IMR-90 (cell line): ENCODE results near the gene DCC. TPM values are rescaled to one million over a fixed set of nuclear protein-coding genes. Genes with fewer than 3 reads are reported as not detected.
A peak's percentile ranks its signal among the peaks of the same experiment; 100 is the strongest.

ENCODE experiments used
- ATAC-seq: fragments of 200-7000 bp; cut with Tn5 transposase; 2 replicates; pipeline ENCODE4 v1.9.1; 2020; ENCODE audit warnings: low read depth, mild to moderate bottlenecking, moderate library complexity
- BruUV-seq: library from RNA; stranded (reverse); fragments of 400-500 nt; replicated peaks from 2 replicates; lab custom pipeline; 2021; lab: Mats Ljungman, UMichigan
- CTCF ChIA-PET: fragments of 300-600 bp; formaldehyde crosslinking; extraction: SDS; loops from one replicate; lab custom pipeline; 2021; ENCODE audit warnings: antibody characterized with exemption; lab: Yijun Ruan, JAX
- POLR2A ChIA-PET: fragments of 300-600 bp; sonication (Branson Sonifier 250); formaldehyde crosslinking; loops from one replicate; lab custom pipeline; 2022; ENCODE audit warnings: antibody characterized with exemption; ENCODE audit not compliant: unreplicated experiment; lab: Charles Lee
- DNase-seq: peaks from one replicate; pipeline ENCODE4 v3.0.0; 2013
- H2AFZ ChIP-seq: replicated peaks from 2 replicates; pipeline ENCODE3; 2013; ENCODE audit warnings: low read length, mild to moderate bottlenecking; ENCODE audit not compliant: poor library complexity
- H2AK5ac ChIP-seq: 2 replicates; pipeline ENCODE4 v1.6.1; 2013; ENCODE audit warnings: low read depth, low read length, inconsistent platforms
- H2AK9ac ChIP-seq: replicated peaks from 2 replicates; pipeline ENCODE3; 2013; ENCODE audit warnings: mild to moderate bottlenecking, low read depth, low read length, moderate library complexity; ENCODE audit not compliant: poor library complexity
- H2BK120ac ChIP-seq: 2 replicates; pipeline ENCODE4 v1.6.1; 2013; ENCODE audit warnings: low read depth, low read length, inconsistent platforms
- H2BK15ac ChIP-seq: 3 replicates; pipeline ENCODE4 v1.6.1; 2013; ENCODE audit warnings: low read depth, low read length, inconsistent platforms
- H2BK20ac ChIP-seq: 2 replicates; pipeline ENCODE4 v1.6.1; 2013; ENCODE audit warnings: low read depth, mild to moderate bottlenecking, inconsistent platforms, low read length, moderate library complexity
- H2BK5ac ChIP-seq: 2 replicates; pipeline ENCODE4 v1.6.1; 2013; ENCODE audit warnings: mild to moderate bottlenecking, low read depth, low read length, inconsistent platforms; ENCODE audit not compliant: poor library complexity, severe bottlenecking
- H3K14ac ChIP-seq: replicated peaks from 2 replicates; pipeline ENCODE4 v1.6.1; 2013; ENCODE audit warnings: low read depth, low read length, inconsistent platforms
- H3K18ac ChIP-seq: 2 replicates; pipeline ENCODE4 v1.6.1; 2013; ENCODE audit warnings: low read depth, low read length, control low read depth
- H3K23ac ChIP-seq: 2 replicates; pipeline ENCODE4 v1.6.1; 2013; ENCODE audit warnings: low read depth, low read length, inconsistent platforms
- H3K27ac ChIP-seq: 2 replicates; pipeline ENCODE4 v1.5.1; 2013; ENCODE audit warnings: mild to moderate bottlenecking, control low read depth, low read length; ENCODE audit not compliant: insufficient read depth
- H3K27me3 ChIP-seq: 2 replicates; pipeline ENCODE4 v1.6.1; 2013; ENCODE audit warnings: low read length; ENCODE audit not compliant: control insufficient read depth, insufficient read depth
- H3K36me3 ChIP-seq: 2 replicates; pipeline ENCODE4 v1.6.1; 2013; ENCODE audit warnings: low read length, mixed read lengths; ENCODE audit not compliant: control insufficient read depth, insufficient read depth
- H3K4ac ChIP-seq: 2 replicates; pipeline ENCODE4 v1.6.1; 2013; ENCODE audit warnings: low read depth, low read length, inconsistent platforms
- H3K4me1 ChIP-seq: 2 replicates; pipeline ENCODE4 v1.6.1; 2013; ENCODE audit warnings: low read length, mixed read lengths; ENCODE audit not compliant: control insufficient read depth, insufficient read depth
- H3K4me2 ChIP-seq: 2 replicates; pipeline ENCODE4 v1.6.1; 2013; ENCODE audit warnings: low read depth, mild to moderate bottlenecking, control low read depth, low read length, moderate library complexity
- H3K4me3 ChIP-seq: 2 replicates; pipeline ENCODE4 v1.5.1; 2013; ENCODE audit warnings: low read depth, mild to moderate bottlenecking, control low read depth, low read length, moderate library complexity; ENCODE audit not compliant: insufficient read depth
- H3K56ac ChIP-seq: 2 replicates; pipeline ENCODE4 v1.6.1; 2013; ENCODE audit warnings: low read length, inconsistent platforms; ENCODE audit not compliant: insufficient read depth; ENCODE audit errors: extremely low read depth
- H3K79me1 ChIP-seq, 2 experiments: 2 replicates each; pipeline ENCODE4 v1.6.1; 2013; ENCODE audit warnings: low read length in 2 of 2, inconsistent platforms in 1 of 2, low read depth in 1 of 2
- H3K9ac ChIP-seq: 2 replicates; pipeline ENCODE4 v1.6.1; 2013; ENCODE audit warnings: low read depth, low read length, control low read depth
- H3K9me1 ChIP-seq: 2 replicates; pipeline ENCODE4 v1.6.1; 2013; ENCODE audit warnings: low read length, inconsistent platforms; ENCODE audit not compliant: insufficient read depth
- H3K9me3 ChIP-seq: 2 replicates; pipeline ENCODE4 v1.6.1; 2013; ENCODE audit warnings: low read length; ENCODE audit not compliant: control insufficient read depth, insufficient read depth
- H4K20me1 ChIP-seq: 2 replicates; pipeline ENCODE4 v1.6.1; 2013; ENCODE audit warnings: low read length, inconsistent platforms; ENCODE audit not compliant: insufficient read depth
- H4K5ac ChIP-seq: 2 replicates; pipeline ENCODE4 v1.6.1; 2013; ENCODE audit warnings: mild to moderate bottlenecking, low read depth, low read length, control low read depth
- H4K8ac ChIP-seq, 2 experiments: 2 replicates each; pipeline ENCODE4 v1.6.1; 2013; ENCODE audit warnings: low read depth in 2 of 2, low read length in 2 of 2, control low read depth in 1 of 2, inconsistent platforms in 1 of 2
- H4K91ac ChIP-seq: 2 replicates; pipeline ENCODE4 v1.6.1; 2013; ENCODE audit warnings: low read depth, low read length, inconsistent platforms; ENCODE audit not compliant: insufficient read depth
- ELK1 ChIP-seq: fragments of 150-350 bp; IDR thresholded peaks from 2 replicates; pipeline ENCODE4 v1.6.1; 2016; ENCODE audit warnings: low read depth, mild to moderate bottlenecking, low read length, moderate library complexity, borderline replicate concordance
- MAZ ChIP-seq: IDR thresholded peaks from 2 replicates; pipeline ENCODE4 v1.6.1; 2012; ENCODE audit warnings: low read depth, mild to moderate bottlenecking, low read length, improper control_type of control experiment, moderate library complexity, borderline replicate concordance
- NFE2L2 ChIP-seq: fragments of 150-350 bp; IDR thresholded peaks from 2 replicates; pipeline ENCODE4 v1.6.1; 2016; ENCODE audit warnings: low read depth, mild to moderate bottlenecking, low read length
- SMC3 ChIP-seq: fragments of 150-350 bp; IDR thresholded peaks from 2 replicates; pipeline ENCODE4 v1.6.1; 2016; ENCODE audit warnings: low read depth, mild to moderate bottlenecking, antibody characterized with exemption, low read length, moderate library complexity
- WGBS, 2 experiments: methylation state at CpG; one replicate each; pipeline versions ENCODE4 v1.1.5 to v1.1.7; 2013; ENCODE audit warnings: missing lambda C conversion rate in 2 of 2; ENCODE audit not compliant: insufficient read length in 1 of 2; ENCODE audit errors: extremely low coverage in 2 of 2; 5-methylcytosine and 5-hydroxymethylcytosine counted together
- dilution Hi-C: fragments of 300-500 bp; cut with HindIII; formaldehyde crosslinking; loops from one replicate; pipeline ENCODE4 v1.14.3; 2018; ENCODE audit warnings: low sequenced_read_pairs; ENCODE audit not compliant: unreplicated experiment
- in situ Hi-C: fragments of 300-500 bp; cut with MboI; formaldehyde crosslinking; loops from 3 replicates; pipeline ENCODE4 v1.14.3; 2019; ENCODE audit warnings: low sequenced_read_pairs, inconsistent platforms, mixed read lengths
- intact Hi-C: fragments of 100-400 bp; cut with micrococcal nuclease; formaldehyde crosslinking; loops from 2 replicates; pipeline ENCODE4 v1.10.0; 2022
- polyA plus RNA-seq, 3 experiments: library from polyadenylated mRNA; depleted of rRNA; stranded (reverse); fragments of >200 nt; gene quantifications; 2 replicates each; pipeline ENCODE4 v1.2.3, GENCODE V29; 2012; ENCODE audit warnings: low replicate concordance in 1 of 3
- total RNA-seq: library from RNA; depleted of rRNA; stranded (reverse); fragments of >200 nt; gene quantifications from 2 replicates; pipeline ENCODE4 v1.2.3, GENCODE V29; 2012

The DCC gene
- total and polyA plus RNA-seq, 2 of the 4 experiments (the other 2 are of a cell fraction), result 0.31 to 0.54 TPM

GRCh38 chr18:52636536-52636935, 296.5 kb downstream of the DCC start:
- Histone ChIP-seq H3K9me1 (no peaks in the 10 kb centered on the region), H4K5ac (no peak overlapping the region), H3K23ac (no peak overlapping the region), H3K9ac (no peak overlapping the region), H2BK120ac (no peak overlapping the region), H4K8ac (no peak overlapping the region), H2BK5ac (no peak overlapping the region), H3K27me3 (no peaks in the 10 kb centered on the region), H4K91ac (no peak overlapping the region), H3K27ac (no peak overlapping the region), H3K79me1 (no peaks in the 10 kb centered on the region), H2BK15ac (no peak overlapping the region), H3K4me1 (no peaks in the 10 kb centered on the region), H2AK5ac (no peak overlapping the region), H2AK9ac (no peak overlapping the region), H2BK20ac (no peak overlapping the region), H3K4ac (no peak overlapping the region), H4K20me1 (no peaks in the 10 kb centered on the region), H2AFZ (no peak overlapping the region), H3K14ac (no peak overlapping the region), H3K4me2 (no peak overlapping the region), H3K18ac (no peak overlapping the region), H3K56ac (no peak overlapping the region), H3K36me3 (no peaks in the 10 kb centered on the region), H3K4me3 (no peak overlapping the region), H3K9me3 (peaks cover 5% of the 10 kb centered on the region; the same call in 1 of the 2 replicates)
- DNase-seq (no peak), ATAC-seq (no peak)
- intact Hi-C loops (no loop called here), dilution Hi-C loops (no loop called here), in situ Hi-C loops (no loop called here)
- BruUV-seq, result no TSS peak
- 100% methylated on average over 1 of the region's 5 CpGs; no CpG with 5 or more reads in 1 of the 2 experiments for WGBS, 2 experiments
- ChIA-PET POLR2A (no interaction called here), CTCF (no interaction called here)
- TF ChIP-seq ELK1 (no peak), MAZ (no peak), NFE2L2 (peak; percentile 72), SMC3 (no peak)
